ENCODE measurements around the gene GCNT2.
"Not testable (repeated sequence)": the region's sequence is repeated elsewhere in the genome, so short reads cannot be mapped to it uniquely, and the experiment has no call there.

GCNT2 gene

GRCh38 chr6:10610289-10610688, 89.1 kb downstream of the GCNT2 start:
- DNase-seq (ENCODE audit: low read depth), result no peak

- no peak for DNase-seq (ENCODE audit: low read depth)
Observed at GRCh38 chr6:10612161-10612560, 91.0 kb downstream of the GCNT2 start.

- no peak for DNase-seq (ENCODE audit: low read depth)
Observed at GRCh38 chr6:10613077-10613476, 91.9 kb downstream of the GCNT2 start.

- no peak for DNase-seq (ENCODE audit: low read depth)
Observed at GRCh38 chr6:10613723-10614122, 92.6 kb downstream of the GCNT2 start.

GRCh38 chr6:10615675-10616074, 94.5 kb downstream of the GCNT2 start:
- DNase-seq (ENCODE audit: low read depth), result no peak

GRCh38 chr6:10616266-10616665, 95.1 kb downstream of the GCNT2 start:
- not testable (repeated sequence) for DNase-seq (ENCODE audit: low read depth)

GRCh38 chr6:10617008-10617696, 96.0 kb downstream of the GCNT2 start:
- DNase-seq (ENCODE audit: low read depth), result no peak

- DNase-seq (ENCODE audit: low read depth), result no peak
Observed at GRCh38 chr6:10618409-10618808, 97.3 kb downstream of the GCNT2 start.

GRCh38 chr6:10621213-10621612, 100.1 kb downstream of the GCNT2 start:
- DNase-seq (ENCODE audit: low read depth), result no peak

GRCh38 chr6:10621847-10622246, 100.7 kb downstream of the GCNT2 start:
- DNase-seq (ENCODE audit: low read depth), result no peak

GRCh38 chr6:10624836-10625235, 103.7 kb downstream of the GCNT2 start:
- no peak for DNase-seq (ENCODE audit: low read depth)

- DNase-seq (ENCODE audit: low read depth), result no peak
Observed at GRCh38 chr6:10626154-10626741, 105.1 kb downstream of the GCNT2 start.

- no peak for DNase-seq (ENCODE audit: low read depth)
Observed at GRCh38 chr6:10627800-10628199, 106.6 kb downstream of the GCNT2 start.

GRCh38 chr6:10630178-10630577, 109.0 kb downstream of the GCNT2 start:
- DNase-seq (ENCODE audit: low read depth), result no peak

GRCh38 chr6:10633216-10633615, 112.1 kb downstream of the GCNT2 start:
- no peak for DNase-seq (ENCODE audit: low read depth)

- no peak for DNase-seq (ENCODE audit: low read depth)
Observed at GRCh38 chr6:10640412-10640811, 119.3 kb downstream of the GCNT2 start.

- DNase-seq (ENCODE audit: low read depth), result no peak
Observed at GRCh38 chr6:10641528-10641927, 120.4 kb downstream of the GCNT2 start.

- DNase-seq (ENCODE audit: low read depth), result no peak
Observed at GRCh38 chr6:10643201-10643651, 122.1 kb downstream of the GCNT2 start.

- no peak for DNase-seq (ENCODE audit: low read depth)
Observed at GRCh38 chr6:10644225-10644624, 123.1 kb downstream of the GCNT2 start.

- DNase-seq (ENCODE audit: low read depth), result no peak
Observed at GRCh38 chr6:10655508-10656055, 134.4 kb downstream of the GCNT2 start.

GRCh38 chr6:10658910-10659698, 138.0 kb downstream of the GCNT2 start:
- DNase-seq (ENCODE audit: low read depth), result no peak

- no peak for DNase-seq (ENCODE audit: low read depth)
Observed at GRCh38 chr6:10659699-10660348, 138.7 kb downstream of the GCNT2 start.

All from stimulated activated CD8-positive, alpha-beta memory T cell treated with anti-CD3 and anti-CD28 coated beads, Interleukin-7, amount 100 ng/mL, for 24 hours (primary cell).